ENCODE measurements around the gene NR5A1.

The NR5A1 gene

GRCh38 chr9:124456341-124457078 lies 50.7 kb downstream of the NR5A1 start:
- no peak for DNase-seq

GRCh38 chr9:124455820-124456219 lies 51.4 kb downstream of the NR5A1 start:
- DNase-seq = no peak

DNA sequence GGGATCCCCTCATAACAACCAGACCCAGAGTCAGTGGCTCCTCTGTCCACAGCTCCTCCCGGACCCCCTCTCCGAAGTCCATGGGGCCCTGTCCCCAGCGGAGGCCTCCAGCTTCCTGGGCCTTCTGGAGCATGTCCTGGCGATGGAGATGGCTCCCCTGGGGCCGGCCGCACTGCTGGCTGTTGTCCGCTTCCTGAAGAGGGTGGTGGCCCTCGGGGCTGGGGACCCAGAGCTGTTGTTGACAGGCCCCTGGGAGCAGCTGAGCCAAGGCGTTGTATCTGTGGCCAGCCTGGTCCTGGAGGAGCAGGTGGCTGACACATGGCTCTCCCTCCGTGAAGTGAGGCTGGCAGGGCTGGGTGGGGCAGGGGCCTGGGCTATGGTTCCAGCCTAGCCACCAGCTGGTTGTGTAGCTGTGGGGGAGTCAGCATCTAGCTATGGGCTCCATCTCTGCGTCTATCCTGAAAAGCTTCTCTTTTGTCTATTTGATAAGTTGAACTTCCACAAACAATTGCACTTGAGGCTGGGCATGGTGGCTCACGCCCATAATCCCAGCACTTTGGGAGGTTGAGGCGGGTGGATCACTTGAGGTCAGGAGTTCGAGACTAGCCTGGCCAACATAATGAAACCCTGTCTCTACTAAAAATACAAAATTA lies 52.3 kb downstream of the NR5A1 start:
- no peak for DNase-seq

GRCh38 chr9:124454296-124454695 lies 52.9 kb downstream of the NR5A1 start:
- DNase-seq = no peak

DNA sequence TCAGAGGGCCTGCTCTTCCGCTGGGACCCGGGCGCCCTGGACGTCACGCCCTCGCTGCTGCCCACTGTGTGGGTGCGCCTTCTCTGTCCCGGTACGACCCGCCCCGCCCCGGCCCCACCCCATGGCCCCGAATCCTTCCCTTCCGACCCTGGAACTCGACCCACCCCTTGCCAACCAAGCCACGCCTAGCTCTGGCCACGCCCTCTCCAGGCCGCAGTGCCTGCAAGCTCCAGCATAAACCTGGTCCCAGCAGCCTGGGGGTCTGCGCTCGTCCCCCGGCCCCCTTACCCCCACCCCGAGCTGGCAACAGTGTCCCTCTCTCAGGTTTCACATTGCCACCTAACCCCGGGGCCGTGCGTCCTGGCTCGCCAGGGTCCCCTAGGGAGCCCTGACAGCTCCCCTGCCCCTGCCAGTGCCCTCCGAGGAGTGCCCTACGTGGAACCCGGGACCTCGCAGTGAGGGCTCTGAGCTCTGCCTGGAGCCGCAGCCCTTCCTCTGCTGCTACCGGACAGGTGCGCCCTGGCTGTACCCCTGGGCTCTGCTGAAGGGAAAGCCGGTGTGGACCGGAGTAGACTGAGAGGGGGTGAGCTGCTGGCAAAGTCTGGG lies 53.5 kb downstream of the NR5A1 start:
- DNase-seq = no peak

DNA sequence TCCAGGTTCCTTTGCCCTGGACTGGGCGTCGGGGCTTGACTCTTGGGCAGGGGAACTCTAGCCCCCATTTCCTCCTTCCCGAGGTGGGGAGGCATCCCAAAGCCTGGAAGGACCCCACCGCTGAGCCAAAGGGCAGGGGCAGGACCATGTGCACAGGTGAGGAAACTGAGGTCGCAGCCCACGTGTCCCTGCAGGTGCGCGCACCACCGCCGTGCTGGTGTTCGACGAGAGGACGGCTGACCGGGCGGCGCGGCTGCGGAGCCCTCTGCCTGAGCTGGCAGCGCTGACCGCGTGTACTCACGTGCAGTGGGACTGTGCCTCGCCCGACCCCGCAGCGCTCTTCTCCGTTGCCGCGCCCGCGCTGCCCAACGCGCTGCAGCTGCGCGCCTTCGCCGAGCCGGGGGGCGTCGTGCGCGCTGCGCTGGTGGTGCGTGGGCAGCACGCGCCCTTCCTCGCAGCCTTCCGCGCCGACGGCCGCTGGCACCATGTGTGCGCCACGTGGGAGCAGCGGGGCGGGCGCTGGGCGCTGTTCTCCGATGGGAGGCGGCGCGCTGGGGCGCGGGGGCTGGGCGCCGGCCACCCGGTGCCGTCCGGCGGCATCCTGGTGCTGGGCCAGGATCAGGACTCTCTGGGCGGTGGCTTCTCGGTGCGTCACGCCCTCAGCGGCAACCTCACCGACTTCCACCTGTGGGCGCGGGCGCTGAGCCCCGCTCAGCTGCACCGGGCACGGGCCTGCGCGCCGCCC lies 54.2 kb downstream of the NR5A1 start:
- no peak for DNase-seq

DNA sequence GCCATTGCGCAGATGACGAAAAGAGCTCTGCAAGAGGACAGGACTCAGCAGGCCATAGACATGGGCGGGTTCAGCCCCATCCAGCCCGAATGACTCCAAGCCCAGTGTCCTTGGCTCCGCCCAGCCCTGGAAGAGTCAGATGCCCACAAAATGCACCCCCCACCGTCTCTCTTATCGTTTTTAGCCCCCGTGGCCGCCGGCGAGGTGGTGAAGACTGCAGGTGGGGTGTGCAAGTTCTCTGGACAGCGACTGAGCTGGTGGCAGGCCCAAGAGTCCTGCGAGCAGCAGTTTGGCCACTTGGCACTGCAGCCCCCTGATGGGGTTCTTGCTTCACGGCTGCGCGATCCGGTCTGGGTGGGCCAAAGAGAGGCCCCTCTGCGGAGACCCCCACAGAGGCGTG lies 54.9 kb downstream of the NR5A1 start:
- no peak for DNase-seq

- DNase-seq = no peak
Measured at GRCh38 chr9:124450931-124451661, 56.1 kb downstream of the NR5A1 start.

DNA sequence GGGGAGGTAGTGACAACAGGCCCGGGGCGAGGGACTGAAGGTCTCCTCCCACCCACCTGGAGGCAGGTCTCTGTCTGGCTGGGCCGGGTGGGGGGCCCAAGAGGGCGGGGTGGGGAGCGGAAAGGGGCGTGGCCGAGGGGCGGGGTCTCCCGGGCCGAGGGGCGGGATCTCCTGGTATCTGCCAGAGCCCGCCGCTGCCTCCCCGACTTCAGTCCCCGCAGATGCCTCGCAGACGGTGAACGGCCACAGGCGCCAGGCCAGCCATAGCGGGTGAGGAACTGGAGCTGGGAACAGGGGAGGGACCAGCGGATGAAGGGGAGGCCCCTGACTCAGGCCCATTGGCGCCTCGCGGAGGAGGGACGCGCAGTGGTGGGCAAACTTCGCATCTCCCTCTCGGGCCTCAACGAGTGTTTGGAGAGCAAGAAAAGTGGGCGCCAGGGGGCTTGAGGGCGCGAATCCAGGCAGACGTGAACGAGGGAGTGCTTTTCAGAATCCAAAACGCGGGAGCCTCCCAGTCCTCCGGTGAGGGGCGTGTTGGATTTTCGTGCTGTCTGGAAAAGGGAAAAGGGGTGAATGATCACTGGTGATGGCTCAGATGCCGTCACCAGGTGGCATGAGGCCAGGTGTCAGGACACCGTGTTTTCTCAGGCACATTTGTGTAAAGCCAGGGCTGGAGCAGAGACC lies 56.8 kb downstream of the NR5A1 start, which contains the start of gene ADGRD2:
Gene ADGRD2, plus strand, starts transcription at position 211 of the 684 bp plus-strand sequence. CDS start 1,216 bp downstream, outside the sequence.
- no peak for DNase-seq

DNA sequence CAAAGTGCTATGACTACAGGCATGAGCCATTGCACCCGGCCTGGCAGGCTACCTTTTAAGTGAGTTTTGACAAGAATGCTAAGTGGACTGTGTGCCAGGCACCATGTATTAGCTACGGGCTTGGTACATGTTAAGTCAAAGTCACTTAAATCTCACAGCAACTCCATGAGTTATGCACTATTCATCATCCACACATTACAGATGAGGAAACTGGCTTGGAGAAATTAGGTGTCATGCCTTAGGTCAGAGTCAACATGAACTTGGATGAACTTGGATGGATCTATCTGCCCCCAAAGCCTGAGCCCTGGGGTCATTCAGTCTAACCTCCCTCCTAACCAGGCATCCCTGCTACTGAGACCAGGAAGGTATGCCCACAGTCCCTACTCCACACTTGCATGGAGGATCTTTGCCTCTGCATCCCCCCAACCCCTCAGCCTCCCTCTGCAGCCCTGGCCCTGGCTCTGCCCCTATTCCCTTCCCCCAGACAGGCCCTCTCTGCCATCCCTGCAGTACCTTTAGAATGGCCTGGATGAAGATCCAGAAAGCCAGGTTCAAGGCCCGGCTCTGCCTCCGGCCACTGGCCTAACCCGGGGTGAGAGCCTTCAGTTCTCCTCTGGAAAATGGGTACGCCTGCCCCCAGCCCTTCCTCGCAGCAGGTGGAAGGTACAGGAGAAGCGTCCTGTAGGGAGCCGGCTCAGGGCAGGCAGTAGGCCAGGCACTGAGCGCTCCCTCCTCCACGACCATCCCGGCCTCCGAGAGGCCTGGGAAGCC lies 57.6 kb downstream of the NR5A1 start:
- no peak for DNase-seq

DNA sequence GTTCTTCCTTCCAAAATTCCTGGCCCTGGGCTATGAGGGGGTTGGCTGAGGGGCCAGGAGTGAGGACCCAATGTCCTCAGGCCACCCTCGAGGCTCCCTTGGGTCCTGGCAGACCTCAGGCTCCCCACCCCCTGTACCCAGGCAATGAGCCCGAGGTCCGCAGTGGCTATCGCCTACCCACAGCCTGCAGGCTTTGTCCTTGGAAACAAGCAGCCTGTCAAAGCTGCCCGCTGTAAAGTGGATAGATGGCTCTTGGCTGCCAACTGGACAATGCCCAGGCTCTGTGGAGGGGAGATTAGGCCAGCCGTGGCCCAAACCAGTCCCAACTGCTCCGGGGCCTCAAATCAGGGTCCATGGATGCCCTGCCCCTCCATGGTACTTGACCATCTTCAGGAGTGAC lies 59.2 kb downstream of the NR5A1 start:
- no peak for DNase-seq

- DNase-seq = no peak
Measured at GRCh38 chr9:124447297-124447661, 59.9 kb downstream of the NR5A1 start.

- no peak for DNase-seq
Measured at GRCh38 chr9:124444166-124444565, 63.0 kb downstream of the NR5A1 start.

DNA sequence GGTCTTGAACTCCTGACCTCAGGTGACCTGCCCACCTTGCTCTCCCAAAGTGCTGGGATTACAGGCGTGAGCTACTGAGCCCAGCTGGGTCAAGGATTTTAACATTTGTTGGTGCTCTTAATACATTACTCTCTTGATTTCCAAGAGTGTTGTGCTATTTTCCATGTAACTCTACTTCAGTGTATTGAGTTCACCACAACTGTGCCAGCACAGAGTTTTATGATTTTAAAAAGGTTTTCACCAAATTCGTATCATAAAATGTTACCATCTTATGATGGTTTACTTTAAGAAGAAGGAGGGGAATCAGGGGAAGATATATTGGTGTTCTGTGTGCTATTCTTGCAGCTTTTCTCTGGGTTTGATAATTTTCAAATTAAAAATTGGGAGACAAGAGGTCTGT lies 63.6 kb downstream of the NR5A1 start:
- no peak for DNase-seq

- no peak for DNase-seq
Measured at GRCh38 chr9:124442826-124443225, 64.4 kb downstream of the NR5A1 start.

GRCh38 chr9:124442379-124442778 lies 64.8 kb downstream of the NR5A1 start:
- no peak for DNase-seq

DNA sequence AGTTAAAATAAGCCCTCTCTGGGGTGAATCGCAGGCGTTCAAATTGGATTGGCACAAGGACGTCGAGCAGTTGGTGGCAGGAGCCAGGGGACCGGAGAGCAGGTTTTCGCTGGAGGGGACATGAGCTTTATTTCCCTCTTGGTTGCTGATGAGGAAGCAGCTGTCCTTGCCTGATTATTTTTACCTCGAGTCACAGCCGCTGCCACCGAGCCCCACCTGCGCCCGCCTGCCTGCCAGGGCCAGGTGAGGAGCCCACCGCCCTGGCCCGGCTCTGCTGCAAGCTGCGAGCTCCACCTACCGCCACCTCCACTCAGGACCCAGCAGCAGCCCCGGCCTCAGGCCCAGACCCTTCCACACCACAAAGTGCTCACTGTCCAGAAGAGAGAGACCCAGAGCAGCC lies 65.9 kb downstream of the NR5A1 start:
- DNase-seq = no peak

GRCh38 chr9:124440786-124441185 lies 66.4 kb downstream of the NR5A1 start:
- no peak for DNase-seq

DNA sequence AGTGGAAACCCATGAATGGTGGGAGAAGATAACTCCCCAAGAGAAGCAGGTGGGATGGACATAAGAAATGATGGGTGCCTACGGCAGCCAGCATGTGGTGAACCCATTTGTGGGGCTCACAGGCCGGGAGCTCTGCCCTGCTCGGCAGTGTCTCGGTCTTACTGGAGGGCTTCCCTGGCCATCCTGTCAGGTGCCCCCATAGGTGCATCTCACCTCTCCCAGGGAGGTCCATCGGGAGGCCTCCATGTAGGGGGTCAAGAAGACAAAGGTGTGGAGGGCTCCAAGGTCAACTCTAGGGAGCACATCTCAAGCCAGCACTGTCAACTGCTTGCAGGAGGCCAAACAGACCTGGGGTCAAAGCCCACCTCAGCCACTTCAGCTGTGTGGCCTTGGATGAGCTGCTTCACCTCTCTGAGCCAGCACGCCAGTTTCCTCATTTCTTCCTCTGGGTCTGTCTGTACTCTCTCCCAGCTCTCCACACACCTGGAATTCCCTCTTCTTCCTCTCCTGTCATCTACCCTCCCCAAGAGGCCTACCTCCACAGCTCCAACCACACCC lies 67.4 kb downstream of the NR5A1 start:
- DNase-seq = no peak

GRCh38 chr9:124439086-124439485 lies 68.1 kb downstream of the NR5A1 start:
- DNase-seq = no peak

DNA sequence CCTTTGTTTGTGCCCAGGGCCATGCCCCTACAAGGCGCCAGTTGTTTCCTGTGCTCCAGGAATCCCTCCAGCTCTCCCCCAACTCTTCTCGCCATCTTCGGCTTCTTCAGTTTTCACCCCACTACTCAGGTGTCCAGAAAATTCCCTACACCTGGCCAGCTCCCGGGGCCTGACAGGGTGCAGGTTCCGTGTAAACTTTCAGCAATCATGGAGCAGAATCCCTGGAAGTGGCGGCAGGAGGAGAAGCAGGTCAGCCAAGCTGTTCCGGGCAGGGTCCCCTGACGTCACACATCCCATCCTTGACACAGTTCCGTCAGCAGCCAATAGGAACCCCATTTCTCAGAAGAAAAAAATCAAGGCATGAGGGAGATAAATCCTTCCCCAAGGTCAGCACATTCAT lies 69.1 kb downstream of the NR5A1 start:
- no peak for DNase-seq

Measured in cortex of kidney (tissue), 1 donor.